D721Med (cell line): ENCODE data around the gene PRKCZ.

ENCODE experiments used
- DNase-seq: peaks from one replicate; pipeline ENCODE4 v3.0.0; 2011; ENCODE audit warnings: low spot score; ENCODE audit not compliant: insufficient read length
- FAIRE-seq: peaks from 2 replicates; lab custom pipeline; 2011; peaks lifted over from hg19 to GRCh38; lab: Jason Lieb, UNC
- TF ChIP-seq, protein P1 (sequence below): IDR thresholded peaks from 2 replicates; pipeline ENCODE4 v1.5.1; 2012; ENCODE audit warnings: mild to moderate bottlenecking, control low read depth; ENCODE audit not compliant: insufficient read depth; ENCODE audit errors: missing control alignments

PRKCZ gene

GRCh38 chr1:2195785-2196184, 145.6 kb downstream of the PRKCZ start:
- DNase-seq, result no peak
- TF ChIP-seq, protein P1, sequence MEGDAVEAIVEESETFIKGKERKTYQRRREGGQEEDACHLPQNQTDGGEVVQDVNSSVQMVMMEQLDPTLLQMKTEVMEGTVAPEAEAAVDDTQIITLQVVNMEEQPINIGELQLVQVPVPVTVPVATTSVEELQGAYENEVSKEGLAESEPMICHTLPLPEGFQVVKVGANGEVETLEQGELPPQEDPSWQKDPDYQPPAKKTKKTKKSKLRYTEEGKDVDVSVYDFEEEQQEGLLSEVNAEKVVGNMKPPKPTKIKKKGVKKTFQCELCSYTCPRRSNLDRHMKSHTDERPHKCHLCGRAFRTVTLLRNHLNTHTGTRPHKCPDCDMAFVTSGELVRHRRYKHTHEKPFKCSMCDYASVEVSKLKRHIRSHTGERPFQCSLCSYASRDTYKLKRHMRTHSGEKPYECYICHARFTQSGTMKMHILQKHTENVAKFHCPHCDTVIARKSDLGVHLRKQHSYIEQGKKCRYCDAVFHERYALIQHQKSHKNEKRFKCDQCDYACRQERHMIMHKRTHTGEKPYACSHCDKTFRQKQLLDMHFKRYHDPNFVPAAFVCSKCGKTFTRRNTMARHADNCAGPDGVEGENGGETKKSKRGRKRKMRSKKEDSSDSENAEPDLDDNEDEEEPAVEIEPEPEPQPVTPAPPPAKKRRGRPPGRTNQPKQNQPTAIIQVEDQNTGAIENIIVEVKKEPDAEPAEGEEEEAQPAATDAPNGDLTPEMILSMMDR, result no peak
- no peak for FAIRE-seq

DNA sequence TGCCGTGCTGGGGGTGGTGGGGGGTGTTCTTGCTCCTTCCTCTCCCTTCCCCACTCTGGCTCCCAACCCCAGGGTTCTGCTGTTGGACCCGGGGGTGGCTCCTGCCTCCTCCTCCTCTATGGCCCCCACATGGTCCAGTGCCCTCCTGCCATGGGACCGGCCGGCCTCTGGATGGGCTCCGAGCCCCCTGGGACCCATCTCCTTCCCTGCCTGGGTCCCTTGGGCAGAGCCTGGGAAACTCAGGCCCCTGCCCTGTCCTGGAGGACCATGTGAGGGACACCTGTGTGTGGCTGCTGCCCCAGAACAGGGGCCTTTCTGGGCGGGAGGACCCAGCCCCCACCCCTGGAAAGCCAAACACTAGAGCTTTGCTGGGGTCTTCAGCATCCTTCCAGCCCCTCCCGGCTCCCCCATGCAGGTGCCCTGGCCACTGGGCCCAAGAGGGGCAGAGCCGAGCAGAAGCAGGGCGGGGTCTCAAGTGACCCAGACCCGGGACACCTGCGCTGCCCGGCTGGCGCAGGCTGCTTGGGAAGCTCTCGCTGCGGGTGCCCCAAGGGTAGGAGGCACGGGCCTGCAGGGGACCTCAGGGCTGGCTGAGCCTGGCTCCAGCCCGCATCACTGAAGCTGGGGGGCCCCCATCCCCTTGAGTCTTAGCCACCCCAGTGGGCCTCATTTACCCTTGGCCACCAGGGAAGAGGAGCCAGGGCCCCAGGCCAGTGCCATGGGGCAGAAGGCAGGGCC, 146.9 kb downstream of the PRKCZ start:
- DNase-seq (no peak), FAIRE-seq (no peak)
- TF ChIP-seq, protein P1, result no peak

- no peak for FAIRE-seq
- TF ChIP-seq, protein P1, result no peak
- no peak for DNase-seq
Measured at GRCh38 chr1:2197707-2198165, 147.5 kb downstream of the PRKCZ start.

GRCh38 chr1:2198571-2198970, 148.4 kb downstream of the PRKCZ start:
- FAIRE-seq (no peak), DNase-seq (no peak)
- TF ChIP-seq, protein P1, result no peak

GRCh38 chr1:2199042-2199810, 149.0 kb downstream of the PRKCZ start:
- TF ChIP-seq, protein P1, result no peak
- peak; percentile 83 for DNase-seq
- FAIRE-seq, result no peak

DNA sequence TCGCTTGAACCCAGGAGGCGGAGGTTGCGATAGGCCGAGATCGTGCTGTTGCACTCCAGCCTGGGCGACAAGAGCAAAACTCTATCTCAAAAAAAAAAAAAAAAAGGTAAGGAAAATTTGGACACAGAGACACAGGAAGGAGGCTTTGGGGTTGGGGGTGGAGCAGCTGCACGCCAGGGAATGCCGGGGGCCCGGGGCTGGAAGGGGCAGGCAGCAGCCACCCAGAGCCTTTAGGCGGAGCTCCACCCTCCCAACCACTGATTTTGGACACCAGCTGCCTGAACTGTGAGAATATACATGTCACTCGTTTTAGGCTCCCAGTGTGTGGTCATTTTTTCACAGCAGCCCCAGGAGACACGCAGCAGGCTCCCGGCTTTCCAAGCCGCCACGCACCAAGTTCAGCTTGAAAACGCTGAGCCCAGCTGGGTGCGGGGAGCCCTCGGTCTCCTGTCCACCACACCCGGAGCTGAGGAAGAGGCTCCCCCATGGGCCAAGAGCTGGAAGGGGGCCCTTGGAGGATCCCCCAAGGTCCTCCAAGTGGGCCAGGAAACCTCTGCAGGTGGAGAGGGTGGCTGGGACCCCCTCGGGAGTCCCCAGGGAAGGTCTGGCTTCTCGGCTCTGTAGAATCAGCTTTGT, 150.2 kb downstream of the PRKCZ start:
- DNase-seq, result no peak
- no peak for FAIRE-seq
- TF ChIP-seq, protein P1, result no peak
